ENCODE results near the gene NOX4. TPM values are rescaled to one million over a fixed set of nuclear protein-coding genes. Genes with fewer than 3 reads are reported as not detected.
"Not testable (repeated sequence)": the region's sequence is repeated elsewhere in the genome, so short reads cannot be mapped to it uniquely, and the experiment has no call there.

NOX4 gene
- total and polyA plus RNA-seq, 2 donors (not counting 1 experiment from before 2014, with no cell fraction given): not detected

GRCh38 chr11:89347071-89347470, 144.1 kb downstream of the NOX4 start:
- TF ChIP-seq CTCF (IDR thresholded peaks at IDR 0.05): no peak
- no peak for TF ChIP-seq EZH2 (IDR thresholded peaks at IDR 0.05; ENCODE audit: borderline replicate concordance, insufficient read depth, low read depth, low read length, poor library complexity, severe bottlenecking)
- ATAC-seq (ENCODE audit: low read depth) (no peak), DNase-seq (no peak)
- no peaks in the 10 kb centered on the region for H3K79me2 ChIP-seq (ENCODE audit: control insufficient read depth, insufficient read depth, low read length)
- no peak overlapping the region for H3K4me3 ChIP-seq (ENCODE audit: control extremely low read depth in 1 of 5, extremely low read depth in 1 of 5, insufficient read depth in 1 of 5, low read depth in 2 of 5, low read length in 4 of 5)
- H3K4me2 ChIP-seq (replicated peaks; ENCODE audit: low read depth, low read length, poor library complexity, severe bottlenecking): no peak overlapping the region
- no peaks in the 10 kb centered on the region for H3K27me3 ChIP-seq (replicated peaks in 1 of 4; ENCODE audit: control extremely low read depth in 1 of 4, control insufficient read depth in 3 of 4, insufficient read depth in 4 of 4, low read length in 3 of 4)
- no peak overlapping the region for H2AFZ ChIP-seq (ENCODE audit: insufficient read depth, low read depth, low read length, poor library complexity, severe bottlenecking)
- POLR2A ChIA-PET: no interaction called here
- no peaks in the 10 kb centered on the region for H3K9me3 ChIP-seq (ENCODE audit: control extremely low read depth in 1 of 3, control insufficient read depth in 2 of 3, insufficient read depth in 1 of 3, low read length in 2 of 3)
- H4K20me1 ChIP-seq (ENCODE audit: control insufficient read depth, insufficient read depth, low read length, poor library complexity, severe bottlenecking): no peaks in the 10 kb centered on the region
- H3K36me3 ChIP-seq (replicated peaks in 1 of 2; ENCODE audit: control extremely low read depth in 1 of 2, control insufficient read depth in 1 of 2, extremely low read depth in 1 of 2, insufficient read depth in 2 of 2, low read length in 1 of 2): no peaks in the 10 kb centered on the region
- Mint-ChIP-seq H3K4me3 (no peak overlapping the region), H3K27me3 (no peaks in the 10 kb centered on the region), H3K4me1 (no peaks in the 10 kb centered on the region), H3K9me3 (ENCODE audit: insufficient read depth) (no peaks in the 10 kb centered on the region), H3K27ac (no peak overlapping the region)
- no peak overlapping the region for H3K27ac ChIP-seq (ENCODE audit: low read length in 2 of 2)
- no CpG with 5 or more reads among the region's 2 CpGs for WGBS (ENCODE audit: insufficient coverage)
- intact Hi-C loops (cut with micrococcal nuclease): no loop called here
- H3K4me1 ChIP-seq (ENCODE audit: control insufficient read depth in 2 of 2, insufficient read depth in 2 of 2, low read length in 2 of 2): no peaks in the 10 kb centered on the region
- H3K9ac ChIP-seq (ENCODE audit: low read length): no peak overlapping the region
- CTCF ChIA-PET: no interaction called here

DNA sequence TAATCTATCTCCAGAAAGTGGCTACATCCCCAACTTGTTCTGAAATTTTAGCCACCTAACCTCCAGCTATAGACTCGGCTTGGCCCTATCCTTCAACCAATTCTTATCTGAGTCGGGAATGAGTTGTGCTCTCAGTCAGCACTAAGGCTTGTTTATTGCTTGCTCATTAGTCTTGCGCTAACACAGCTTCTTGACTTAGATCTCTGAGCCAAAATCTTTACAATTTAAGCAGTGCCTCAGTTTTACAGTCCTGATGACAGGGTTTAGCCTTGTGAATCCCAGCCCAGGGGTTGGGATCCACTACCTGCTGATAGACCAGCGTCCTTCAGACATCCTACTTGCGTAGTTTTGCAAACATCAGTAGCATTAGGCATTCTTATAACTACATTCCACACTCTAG, 144.6 kb downstream of the NOX4 start:
- intact Hi-C loops (cut with micrococcal nuclease): no loop called here
- Histone ChIP-seq H3K36me3 (replicated peaks in 1 of 2; ENCODE audit: control extremely low read depth in 1 of 2, control insufficient read depth in 1 of 2, extremely low read depth in 1 of 2, insufficient read depth in 2 of 2, low read length in 1 of 2) (no peaks in the 10 kb centered on the region), H3K4me2 (replicated peaks; ENCODE audit: low read depth, low read length, poor library complexity, severe bottlenecking) (no peak overlapping the region), H3K9me3 (ENCODE audit: control extremely low read depth in 1 of 3, control insufficient read depth in 2 of 3, insufficient read depth in 1 of 3, low read length in 2 of 3) (no peaks in the 10 kb centered on the region), H3K27me3 (replicated peaks in 1 of 4; ENCODE audit: control extremely low read depth in 1 of 4, control insufficient read depth in 3 of 4, insufficient read depth in 4 of 4, low read length in 3 of 4) (no peaks in the 10 kb centered on the region), H2AFZ (ENCODE audit: insufficient read depth, low read depth, low read length, poor library complexity, severe bottlenecking) (no peak overlapping the region), H4K20me1 (ENCODE audit: control insufficient read depth, insufficient read depth, low read length, poor library complexity, severe bottlenecking) (no peaks in the 10 kb centered on the region), H3K79me2 (ENCODE audit: control insufficient read depth, insufficient read depth, low read length) (no peaks in the 10 kb centered on the region), H3K9ac (ENCODE audit: low read length) (no peak overlapping the region), H3K27ac (ENCODE audit: low read length in 2 of 2) (no peak overlapping the region), H3K4me3 (ENCODE audit: control extremely low read depth in 1 of 5, extremely low read depth in 1 of 5, insufficient read depth in 1 of 5, low read depth in 2 of 5, low read length in 4 of 5) (no peak overlapping the region), H3K4me1 (ENCODE audit: control insufficient read depth in 2 of 2, insufficient read depth in 2 of 2, low read length in 2 of 2) (no peaks in the 10 kb centered on the region)
- CTCF ChIA-PET: no interaction called here
- Mint-ChIP-seq H3K4me1 (no peaks in the 10 kb centered on the region), H3K27me3 (no peaks in the 10 kb centered on the region), H3K4me3 (no peak overlapping the region), H3K27ac (no peak overlapping the region), H3K9me3 (ENCODE audit: insufficient read depth) (no peaks in the 10 kb centered on the region)
- no peak for DNase-seq
- POLR2A ChIA-PET: no interaction called here
- 100% methylated on average over 1 of the region's 5 CpGs for WGBS (ENCODE audit: insufficient coverage)
- no peak for TF ChIP-seq EZH2 (IDR thresholded peaks at IDR 0.05; ENCODE audit: borderline replicate concordance, insufficient read depth, low read depth, low read length, poor library complexity, severe bottlenecking)
- no peak for TF ChIP-seq CTCF (IDR thresholded peaks at IDR 0.05)
- no peak for ATAC-seq (ENCODE audit: low read depth)

DNA sequence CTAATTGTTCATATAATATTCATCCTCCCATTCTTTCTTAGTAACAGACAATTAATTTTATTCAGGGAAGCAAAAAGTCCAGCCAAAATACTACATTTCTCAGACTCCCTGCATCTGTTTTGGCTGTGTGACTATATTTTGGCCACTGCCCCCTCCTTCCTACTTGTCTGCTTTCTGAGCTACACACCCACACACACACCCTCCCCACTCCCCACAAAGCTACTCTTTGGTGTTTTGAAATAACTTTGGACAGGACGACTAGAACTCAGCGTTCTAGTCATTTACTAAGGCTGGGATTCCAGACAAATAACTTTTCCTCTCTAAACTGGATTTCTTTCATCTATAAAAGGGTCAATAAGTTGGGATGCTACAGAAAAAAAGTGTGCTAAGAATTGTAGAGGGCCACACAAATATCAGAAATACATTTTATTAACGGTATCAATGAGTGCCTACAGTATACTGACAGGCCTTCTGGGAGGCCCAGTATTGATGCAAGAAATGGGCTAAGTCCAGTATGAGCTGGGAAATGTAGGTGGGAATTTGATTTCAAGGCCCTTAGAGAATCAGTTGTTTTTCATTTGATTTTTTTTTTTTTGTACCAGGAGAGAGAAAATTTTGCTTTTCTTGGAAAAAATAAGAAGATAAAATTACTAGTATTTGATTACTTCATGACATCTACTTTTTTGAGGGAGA, 148.1 kb downstream of the NOX4 start:
- H3K27me3 ChIP-seq (replicated peaks in 1 of 4; ENCODE audit: control extremely low read depth in 1 of 4, control insufficient read depth in 3 of 4, insufficient read depth in 4 of 4, low read length in 3 of 4); H3K4me2 ChIP-seq (replicated peaks; ENCODE audit: low read depth, low read length, poor library complexity, severe bottlenecking); DNase-seq; ATAC-seq (ENCODE audit: low read depth); H3K27ac Mint-ChIP-seq; CTCF ChIA-PET; H3K27me3 Mint-ChIP-seq; H3K9ac ChIP-seq (ENCODE audit: low read length); H3K27ac ChIP-seq (ENCODE audit: low read length in 2 of 2); H2AFZ ChIP-seq (ENCODE audit: insufficient read depth, low read depth, low read length, poor library complexity, severe bottlenecking); H3K4me1 Mint-ChIP-seq; H3K4me3 ChIP-seq (ENCODE audit: control extremely low read depth in 1 of 5, extremely low read depth in 1 of 5, insufficient read depth in 1 of 5, low read depth in 2 of 5, low read length in 4 of 5); POLR2A ChIA-PET; H4K20me1 ChIP-seq (ENCODE audit: control insufficient read depth, insufficient read depth, low read length, poor library complexity, severe bottlenecking); H3K9me3 ChIP-seq (ENCODE audit: control extremely low read depth in 1 of 3, control insufficient read depth in 2 of 3, insufficient read depth in 1 of 3, low read length in 2 of 3); H3K9me3 Mint-ChIP-seq (ENCODE audit: insufficient read depth); H3K4me3 Mint-ChIP-seq; H3K4me1 ChIP-seq (ENCODE audit: control insufficient read depth in 2 of 2, insufficient read depth in 2 of 2, low read length in 2 of 2); intact Hi-C loops (cut with micrococcal nuclease); H3K36me3 ChIP-seq (replicated peaks in 1 of 2; ENCODE audit: control extremely low read depth in 1 of 2, control insufficient read depth in 1 of 2, extremely low read depth in 1 of 2, insufficient read depth in 2 of 2, low read length in 1 of 2); H3K79me2 ChIP-seq (ENCODE audit: control insufficient read depth, insufficient read depth, low read length): not testable (repeated sequence)
- WGBS (ENCODE audit: insufficient coverage): no CpG with 5 or more reads among the region's 3 CpGs
